ENCODE measurements around the gene TMEM255B.

- TF ChIP-seq POLR2A (IDR thresholded peaks at IDR 0.05; ENCODE audit: low read length) (no peak), GATA1 (IDR thresholded peaks at IDR 0.05; ENCODE audit: low read depth, low read length) (no peak)
Observed at GRCh38 chr13:113740286-113740556, 18.8 kb upstream of the TMEM255B start.
